Ishikawa (cell line): ENCODE measurements around the gene AFG1L.

Experiments
- CEBPB ChIP-seq: IDR thresholded peaks from 2 replicates; pipeline ENCODE4 v1.6.1; 2012
- CREB1 ChIP-seq: IDR thresholded peaks from 2 replicates; pipeline ENCODE4 v1.6.1; 2012; ENCODE audit warnings: low read depth
- EGR1 ChIP-seq: IDR thresholded peaks from 2 replicates; pipeline ENCODE4 v1.6.1; 2012
- EP300 ChIP-seq: IDR thresholded peaks from 2 replicates; pipeline ENCODE4 v1.6.1; 2012; ENCODE audit warnings: borderline replicate concordance
- FOXM1 ChIP-seq: IDR thresholded peaks from 2 replicates; pipeline ENCODE4 v1.6.1; 2012; ENCODE audit warnings: low read depth, borderline replicate concordance
- MAX ChIP-seq: IDR thresholded peaks from 2 replicates; pipeline ENCODE4 v1.6.1; 2012
- NFIC ChIP-seq: IDR thresholded peaks from 2 replicates; pipeline ENCODE4 v1.6.1; 2012
- RAD21 ChIP-seq: IDR thresholded peaks from 2 replicates; pipeline ENCODE4 v1.6.1; 2012; ENCODE audit warnings: low read depth
- REST ChIP-seq: IDR thresholded peaks from 2 replicates; pipeline ENCODE4 v1.6.1; 2012; ENCODE audit warnings: low read depth, mild to moderate bottlenecking
- TAF1 ChIP-seq: IDR thresholded peaks from 2 replicates; pipeline ENCODE4 v1.6.1; 2012; ENCODE audit warnings: low read depth, mild to moderate bottlenecking
- TCF12 ChIP-seq: IDR thresholded peaks from 2 replicates; pipeline ENCODE4 v1.6.1; 2012; ENCODE audit warnings: low read depth
- TEAD4 ChIP-seq: IDR thresholded peaks from 2 replicates; pipeline ENCODE4 v1.6.1; 2012
- USF1 ChIP-seq: IDR thresholded peaks from 2 replicates; pipeline ENCODE4 v1.6.1; 2012
- YY1 ChIP-seq: IDR thresholded peaks from 2 replicates; pipeline ENCODE4 v1.6.1; 2012; ENCODE audit warnings: low read depth
- ZBTB7A ChIP-seq: IDR thresholded peaks from 2 replicates; pipeline ENCODE4 v1.6.1; 2012; ENCODE audit warnings: low read depth

The AFG1L gene

GRCh38 chr6:108565893-108566292, 271.0 kb downstream of the AFG1L start:
- no peak for TF ChIP-seq FOXM1
- no peak for TF ChIP-seq USF1
- TF ChIP-seq TAF1 = no peak
- TF ChIP-seq MAX = no peak
- no peak for TF ChIP-seq EGR1
- no peak for TF ChIP-seq NFIC

GRCh38 chr6:108566406-108566805, 271.6 kb downstream of the AFG1L start:
- TF ChIP-seq FOXM1 (no peak), TCF12 (no peak), TAF1 (no peak), RAD21 (no peak), YY1 (no peak), USF1 (no peak), EGR1 (no peak), ZBTB7A (no peak), MAX (no peak), REST (no peak), EP300 (no peak), CREB1 (no peak), NFIC (no peak), TEAD4 (no peak), CEBPB (no peak)

GRCh38 chr6:108568101-108568500, 273.2 kb downstream of the AFG1L start:
- TF ChIP-seq CREB1 = no peak
- TF ChIP-seq YY1 = no peak
- TF ChIP-seq FOXM1 = no peak
- no peak for TF ChIP-seq EGR1
- TF ChIP-seq NFIC = no peak
- TF ChIP-seq TEAD4 = no peak
- no peak for TF ChIP-seq USF1
- TF ChIP-seq CEBPB = no peak
- no peak for TF ChIP-seq EP300

GRCh38 chr6:108568551-108569305, 273.9 kb downstream of the AFG1L start:
- TF ChIP-seq MAX = no peak
- TF ChIP-seq CEBPB = no peak
- TF ChIP-seq EGR1 = no peak
- TF ChIP-seq CREB1 = no peak
- TF ChIP-seq ZBTB7A = no peak
- TF ChIP-seq FOXM1 = no peak
- TF ChIP-seq EP300 = no peak
- TF ChIP-seq NFIC = no peak
- TF ChIP-seq USF1 = no peak
- no peak for TF ChIP-seq TEAD4
- no peak for TF ChIP-seq RAD21
- no peak for TF ChIP-seq REST
- no peak for TF ChIP-seq TAF1
- TF ChIP-seq YY1 = no peak

GRCh38 chr6:108570517-108570916, 275.7 kb downstream of the AFG1L start:
- TF ChIP-seq NFIC = no peak
- TF ChIP-seq TCF12 = no peak
- no peak for TF ChIP-seq TEAD4
- TF ChIP-seq USF1 = no peak
- no peak for TF ChIP-seq CEBPB
- TF ChIP-seq TAF1 = no peak
- 0 out of 2 replicates have a peak, but pooled peaks have one; percentile 9 for TF ChIP-seq RAD21
- no peak for TF ChIP-seq CREB1
- no peak for TF ChIP-seq YY1
